GM18502 (cell line): Measurements from ENCODE around the gene NAALADL2.
A peak's percentile ranks its signal among the peaks of the same experiment; 100 is the strongest.
"Not testable (repeated sequence)": the region's sequence is repeated elsewhere in the genome, so short reads cannot be mapped to it uniquely, and the experiment has no call there.

ENCODE experiments used
- ATAC-seq: cut with Tn5 transposase; IDR thresholded peaks from one replicate; pipeline ENCODE4 v1.9.1; 2021; ENCODE audit warnings: mild to moderate bottlenecking; ENCODE audit not compliant: unreplicated experiment, poor library complexity

The NAALADL2 gene

GRCh38 chr3:175443682-175444081, 584.5 kb downstream of the NAALADL2 start:
- ATAC-seq = no peak

GRCh38 chr3:175445741-175446140, 586.6 kb downstream of the NAALADL2 start:
- no peak for ATAC-seq

GRCh38 chr3:175447521-175447920, 588.4 kb downstream of the NAALADL2 start:
- ATAC-seq = no peak

- ATAC-seq = no peak
Observed at GRCh38 chr3:175453361-175453760, 594.2 kb downstream of the NAALADL2 start.

- no peak for ATAC-seq
Observed at GRCh38 chr3:175456466-175456865, 597.3 kb downstream of the NAALADL2 start.

GRCh38 chr3:175457301-175457700, 598.2 kb downstream of the NAALADL2 start:
- ATAC-seq = peak; percentile 53

GRCh38 chr3:175460849-175461399, 601.8 kb downstream of the NAALADL2 start:
- ATAC-seq = not testable (repeated sequence)

GRCh38 chr3:175464362-175464761, 605.2 kb downstream of the NAALADL2 start:
- ATAC-seq = no peak

- no peak for ATAC-seq
Observed at GRCh38 chr3:175469124-175469523, 610.0 kb downstream of the NAALADL2 start.

- ATAC-seq = no peak
Observed at GRCh38 chr3:175475765-175476164, 616.6 kb downstream of the NAALADL2 start.

GRCh38 chr3:175476489-175476888, 617.4 kb downstream of the NAALADL2 start:
- ATAC-seq = no peak

GRCh38 chr3:175477651-175478224, 618.6 kb downstream of the NAALADL2 start:
- ATAC-seq = peak; percentile 93

GRCh38 chr3:175478301-175478700, 619.2 kb downstream of the NAALADL2 start:
- no peak for ATAC-seq

- ATAC-seq = no peak
Observed at GRCh38 chr3:175479175-175479574, 620.0 kb downstream of the NAALADL2 start.

- no peak for ATAC-seq
Observed at GRCh38 chr3:175479800-175480199, 620.7 kb downstream of the NAALADL2 start.

- no peak for ATAC-seq
Observed at GRCh38 chr3:175484666-175485065, 625.5 kb downstream of the NAALADL2 start.

- ATAC-seq = no peak
Observed at GRCh38 chr3:175485436-175485835, 626.3 kb downstream of the NAALADL2 start.

- ATAC-seq = peak; percentile 50
Observed at GRCh38 chr3:175486255-175486654, 627.1 kb downstream of the NAALADL2 start.

- peak; percentile 72 for ATAC-seq
Observed at GRCh38 chr3:175489406-175489805, 630.3 kb downstream of the NAALADL2 start.

- no peak for ATAC-seq
Observed at GRCh38 chr3:175493301-175493700, 634.2 kb downstream of the NAALADL2 start.

- peak; percentile 93 for ATAC-seq
Observed at GRCh38 chr3:175495331-175495730, 636.2 kb downstream of the NAALADL2 start.

GRCh38 chr3:175502155-175502554, 643.0 kb downstream of the NAALADL2 start:
- ATAC-seq = no peak
